B cell (primary cell): ENCODE measurements around the gene GMPPA.

Experiments used
- EZH2 ChIP-seq: IDR thresholded peaks from 2 replicates; pipeline ENCODE4 v1.6.1; 2012; ENCODE audit warnings: borderline replicate concordance, low read depth, mild to moderate bottlenecking, moderate library complexity, low read length; ENCODE audit not compliant: insufficient read depth, poor library complexity, severe bottlenecking
- TF ChIP-seq, protein P1 (sequence below): fragments of 200-600 bp; IDR thresholded peaks from one replicate; pipeline ENCODE4 v1.8.0; 2022; ENCODE audit warnings: antibody characterized with exemption, mild to moderate bottlenecking

DNA sequence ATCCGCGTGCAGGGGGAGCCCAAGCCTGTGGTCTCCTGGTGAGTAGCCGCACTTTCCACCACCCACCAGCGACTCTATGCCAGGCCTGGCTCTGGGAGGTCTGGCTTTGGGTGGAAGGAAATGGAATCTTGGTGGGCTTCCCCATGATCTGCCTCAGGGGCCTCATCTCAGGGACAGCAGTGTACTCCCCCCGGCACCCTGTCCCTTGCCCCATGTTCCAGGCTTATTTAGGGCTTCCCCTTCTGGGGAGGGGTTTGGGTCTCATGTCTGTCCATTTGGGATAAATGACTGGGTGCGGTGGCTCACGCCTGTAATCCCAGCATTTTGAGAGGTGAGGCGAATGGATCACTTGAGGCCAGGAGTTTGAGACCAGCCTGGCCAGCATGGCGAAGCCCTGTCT, 36.3 kb upstream of the GMPPA start:
- no peak for TF ChIP-seq EZH2
- TF ChIP-seq, protein P1, sequence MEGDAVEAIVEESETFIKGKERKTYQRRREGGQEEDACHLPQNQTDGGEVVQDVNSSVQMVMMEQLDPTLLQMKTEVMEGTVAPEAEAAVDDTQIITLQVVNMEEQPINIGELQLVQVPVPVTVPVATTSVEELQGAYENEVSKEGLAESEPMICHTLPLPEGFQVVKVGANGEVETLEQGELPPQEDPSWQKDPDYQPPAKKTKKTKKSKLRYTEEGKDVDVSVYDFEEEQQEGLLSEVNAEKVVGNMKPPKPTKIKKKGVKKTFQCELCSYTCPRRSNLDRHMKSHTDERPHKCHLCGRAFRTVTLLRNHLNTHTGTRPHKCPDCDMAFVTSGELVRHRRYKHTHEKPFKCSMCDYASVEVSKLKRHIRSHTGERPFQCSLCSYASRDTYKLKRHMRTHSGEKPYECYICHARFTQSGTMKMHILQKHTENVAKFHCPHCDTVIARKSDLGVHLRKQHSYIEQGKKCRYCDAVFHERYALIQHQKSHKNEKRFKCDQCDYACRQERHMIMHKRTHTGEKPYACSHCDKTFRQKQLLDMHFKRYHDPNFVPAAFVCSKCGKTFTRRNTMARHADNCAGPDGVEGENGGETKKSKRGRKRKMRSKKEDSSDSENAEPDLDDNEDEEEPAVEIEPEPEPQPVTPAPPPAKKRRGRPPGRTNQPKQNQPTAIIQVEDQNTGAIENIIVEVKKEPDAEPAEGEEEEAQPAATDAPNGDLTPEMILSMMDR, result no peak
